Cortex of kidney (tissue), 1 donor: ENCODE data around the gene GTF2A1.
"Not testable (repeated sequence)": the region's sequence is repeated elsewhere in the genome, so short reads cannot be mapped to it uniquely, and the experiment has no call there.

Experiments used
- DNase-seq: peaks from one replicate; lab custom pipeline; 2025; lab: John Stamatoyannopoulos, UW

Gene GTF2A1

GRCh38 chr14:81231540-81231939 lies 10.8 kb upstream of the GTF2A1 start:
- no peak for DNase-seq

DNA sequence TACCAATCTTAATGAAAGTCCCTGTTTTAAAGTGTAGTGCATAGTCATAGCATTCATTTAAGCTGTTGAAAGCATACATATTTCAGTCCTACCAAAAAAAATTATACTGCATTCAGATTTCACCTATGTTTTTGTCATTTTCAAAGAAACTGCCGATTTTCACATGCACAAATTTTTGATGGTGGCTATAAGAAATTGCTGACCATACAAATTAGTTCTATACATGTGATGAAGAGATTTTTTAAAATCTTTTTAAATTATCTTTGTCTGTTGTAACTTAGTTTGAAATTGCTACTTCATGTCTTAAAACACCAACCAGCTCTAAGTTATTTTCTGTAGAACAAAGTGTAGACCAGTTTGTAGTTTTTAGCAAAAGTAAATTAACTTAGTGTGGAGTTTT lies 3.5 kb upstream of the GTF2A1 start:
- no peak for DNase-seq

- DNase-seq = not testable (repeated sequence)
Observed at GRCh38 chr14:81223788-81224187, 3.0 kb upstream of the GTF2A1 start.

- DNase-seq = no peak
Observed at GRCh38 chr14:81222691-81223090, 1.9 kb upstream of the GTF2A1 start.

DNA sequence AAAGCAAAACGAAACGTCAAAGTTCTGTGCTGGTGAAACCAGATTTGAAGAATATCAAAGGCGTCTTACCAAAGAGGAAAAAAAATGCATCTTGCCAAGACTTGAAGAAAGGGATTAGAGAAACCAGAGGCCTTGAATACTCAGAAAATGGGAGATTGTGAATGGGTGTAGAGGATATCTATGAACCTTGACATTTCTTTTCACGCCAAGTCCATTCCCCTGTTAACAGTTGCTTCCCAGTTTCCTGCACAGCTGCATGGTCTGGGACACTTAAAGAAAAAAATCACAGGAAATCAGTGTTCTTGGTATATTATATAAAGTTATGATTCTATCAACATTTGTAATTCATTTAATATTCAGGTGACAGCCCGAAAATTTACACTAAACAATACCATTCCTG lies 1.4 kb upstream of the GTF2A1 start:
- DNase-seq = no peak

DNA sequence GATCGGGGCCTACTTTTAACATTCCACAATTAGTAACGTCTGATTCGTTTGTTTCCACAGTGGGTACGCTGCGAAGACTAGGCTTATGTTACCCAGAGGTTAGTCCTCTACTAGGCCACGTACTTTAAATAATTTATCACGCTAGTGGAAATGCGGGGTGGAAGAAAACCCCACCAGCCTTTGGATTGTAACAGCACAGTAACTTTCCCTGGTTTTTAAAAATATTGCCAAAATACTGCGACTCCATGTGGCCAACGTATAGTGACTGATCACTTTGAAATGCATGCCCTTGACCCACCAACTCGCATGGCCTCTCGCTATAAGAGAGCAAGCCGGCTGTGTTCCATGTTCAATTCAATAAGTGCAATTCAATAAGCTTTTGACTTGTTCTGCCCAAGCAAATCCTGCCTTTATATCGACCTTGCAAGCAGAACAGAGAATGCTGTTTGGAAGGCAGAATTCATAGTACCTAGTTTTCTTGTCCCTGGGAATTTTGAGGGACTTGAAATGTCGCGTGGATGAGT lies 882 bp upstream of the GTF2A1 start:
- DNase-seq = no peak

- no peak for DNase-seq
Observed at GRCh38 chr14:81220580-81220829, 254 bp downstream of the GTF2A1 start.

DNA sequence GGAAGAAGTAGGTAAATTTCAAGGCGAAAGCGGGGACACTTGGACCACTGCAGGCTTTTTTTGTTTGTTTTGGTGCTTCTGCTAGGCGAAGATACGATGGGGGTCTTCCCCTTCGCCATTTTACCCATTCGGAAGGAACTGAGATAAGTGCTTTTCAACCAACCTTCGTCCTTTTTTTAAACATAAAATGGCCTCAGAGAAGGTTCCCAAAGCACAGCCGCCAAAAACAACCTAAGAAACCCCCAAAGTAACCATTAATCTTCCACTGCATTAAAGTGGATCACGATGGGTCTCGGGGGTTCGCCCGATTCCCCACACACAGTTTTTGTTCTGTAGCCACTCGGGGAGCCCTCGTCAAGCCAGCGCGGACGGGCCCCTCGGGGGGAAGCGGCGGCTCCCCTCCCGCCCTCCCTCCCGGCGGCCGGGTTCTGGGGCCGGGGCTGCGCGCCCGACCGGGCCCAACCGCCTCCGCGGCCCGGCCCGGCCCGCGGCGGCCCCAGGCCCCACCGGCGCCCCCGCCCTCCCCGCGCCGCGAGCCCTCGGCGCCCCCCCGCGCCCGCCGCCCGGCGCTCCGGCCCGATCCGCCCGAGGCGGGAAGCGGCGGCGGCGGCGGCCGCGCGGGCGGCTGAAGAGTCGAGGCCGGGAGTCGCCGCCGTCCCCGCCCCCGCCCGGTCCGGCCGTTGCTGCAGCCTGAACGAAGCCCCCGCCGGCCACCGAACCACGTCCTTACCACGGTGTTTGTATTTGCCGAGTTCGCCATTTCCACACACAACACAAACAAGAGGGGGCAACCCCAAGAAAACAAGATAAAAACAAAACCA lies 790 bp downstream of the GTF2A1 start:
- DNase-seq = no peak

DNA sequence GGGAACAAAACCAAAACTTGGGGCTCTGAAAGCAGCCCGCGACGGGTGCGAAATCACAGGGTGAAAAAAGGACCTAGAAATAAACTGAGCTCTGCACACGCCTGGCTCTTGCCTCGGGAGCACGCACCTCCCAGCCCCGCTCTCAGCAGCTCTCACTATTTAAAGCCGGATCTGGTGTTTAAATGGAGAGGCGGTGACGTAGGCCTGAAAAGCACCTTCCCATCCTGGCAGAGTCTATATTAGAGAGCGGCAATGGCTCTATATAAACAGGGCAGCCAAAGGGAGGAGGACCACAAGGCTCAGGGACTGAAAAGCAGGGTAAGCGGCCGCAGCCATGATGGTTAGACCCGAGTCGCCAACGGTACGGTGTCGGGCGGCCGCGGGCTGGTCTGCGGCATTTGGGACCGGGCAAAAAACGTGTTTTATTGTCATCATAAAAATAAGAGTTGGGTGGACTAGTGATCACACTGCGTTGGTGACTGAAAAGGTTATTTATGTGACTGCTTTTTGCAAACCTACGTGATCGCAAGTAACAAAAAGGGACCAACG lies 1.5 kb downstream of the GTF2A1 start:
- DNase-seq = peak; percentile 29

DNA sequence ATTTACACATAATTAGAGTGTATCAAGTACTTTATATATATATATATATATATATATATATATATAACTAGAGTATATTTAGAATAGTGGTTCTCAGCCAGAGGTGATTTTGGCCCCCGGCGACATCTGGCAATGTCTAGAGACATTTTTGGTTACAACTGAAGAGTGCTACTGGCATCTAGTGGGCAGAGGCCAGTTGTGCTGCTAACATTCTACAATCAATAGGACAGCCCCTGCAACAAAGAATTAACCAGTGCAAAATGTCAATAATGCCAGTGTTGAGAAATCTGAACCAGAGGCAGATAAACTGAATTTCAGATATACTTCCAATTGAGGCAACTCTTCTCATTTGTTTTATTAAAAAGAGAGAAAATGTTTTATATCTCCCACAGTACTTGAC lies 8.9 kb downstream of the GTF2A1 start:
- no peak for DNase-seq

DNA sequence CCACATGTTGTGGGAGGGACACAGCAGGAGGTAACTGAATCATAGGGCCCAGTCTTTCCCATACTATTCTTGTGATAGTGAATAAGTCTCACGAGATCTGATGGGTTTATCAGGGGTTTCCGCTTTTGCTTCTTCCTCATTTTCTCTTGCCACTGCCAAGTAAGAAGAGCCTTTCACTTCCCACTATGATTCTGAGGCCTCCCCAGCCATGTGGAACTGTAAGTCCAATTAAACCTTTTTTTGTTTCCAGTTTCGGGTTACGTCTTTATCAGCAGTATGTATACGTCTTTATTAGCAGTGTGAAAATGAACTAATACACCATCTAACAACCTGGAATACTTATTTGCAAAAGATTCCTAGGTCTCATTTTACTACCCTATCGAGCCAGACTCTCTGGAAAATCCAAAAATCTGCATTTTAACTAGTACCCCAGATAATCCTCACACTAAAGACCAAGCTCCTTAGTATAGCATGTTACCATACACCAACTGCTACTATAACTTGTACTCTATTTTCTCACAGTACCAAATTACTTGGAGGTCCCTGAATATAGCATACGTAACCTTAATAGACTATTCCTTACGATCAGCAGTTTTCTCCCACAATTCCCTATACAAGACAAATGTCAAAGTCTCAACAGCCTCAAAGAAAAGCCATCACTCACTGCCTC lies 11.5 kb downstream of the GTF2A1 start:
- no peak for DNase-seq

- no peak for DNase-seq
Observed at GRCh38 chr14:81208489-81208888, 12.3 kb downstream of the GTF2A1 start.

- no peak for DNase-seq
Observed at GRCh38 chr14:81206115-81206514, 14.6 kb downstream of the GTF2A1 start.

GRCh38 chr14:81205639-81206038 lies 15.1 kb downstream of the GTF2A1 start:
- no peak for DNase-seq

GRCh38 chr14:81200054-81200453 lies 20.7 kb downstream of the GTF2A1 start:
- DNase-seq = no peak

- no peak for DNase-seq
Observed at GRCh38 chr14:81199084-81199483, 21.7 kb downstream of the GTF2A1 start.

GRCh38 chr14:81198651-81199050 lies 22.1 kb downstream of the GTF2A1 start:
- no peak for DNase-seq

- no peak for DNase-seq
Observed at GRCh38 chr14:81193924-81194633, 26.7 kb downstream of the GTF2A1 start.

DNA sequence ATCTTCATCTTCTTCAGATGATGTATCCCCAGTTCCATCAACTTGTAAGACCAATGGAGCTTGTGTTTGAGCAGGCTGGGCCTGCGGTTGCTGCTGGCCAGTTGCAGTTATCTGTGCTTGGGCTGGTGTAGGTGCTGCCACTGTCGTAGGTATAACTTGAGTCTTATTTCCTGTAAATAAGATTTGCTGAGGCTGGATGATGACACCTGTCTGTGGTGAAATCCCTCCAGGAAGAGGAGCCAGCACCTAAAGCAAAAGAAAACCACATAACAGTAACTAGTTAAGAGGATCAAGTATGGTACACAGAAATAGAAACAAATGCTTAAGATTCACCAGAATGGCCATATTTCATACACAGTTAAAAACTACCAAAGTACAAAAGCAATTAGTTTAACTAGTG lies 28.2 kb downstream of the GTF2A1 start:
- DNase-seq = no peak

DNA sequence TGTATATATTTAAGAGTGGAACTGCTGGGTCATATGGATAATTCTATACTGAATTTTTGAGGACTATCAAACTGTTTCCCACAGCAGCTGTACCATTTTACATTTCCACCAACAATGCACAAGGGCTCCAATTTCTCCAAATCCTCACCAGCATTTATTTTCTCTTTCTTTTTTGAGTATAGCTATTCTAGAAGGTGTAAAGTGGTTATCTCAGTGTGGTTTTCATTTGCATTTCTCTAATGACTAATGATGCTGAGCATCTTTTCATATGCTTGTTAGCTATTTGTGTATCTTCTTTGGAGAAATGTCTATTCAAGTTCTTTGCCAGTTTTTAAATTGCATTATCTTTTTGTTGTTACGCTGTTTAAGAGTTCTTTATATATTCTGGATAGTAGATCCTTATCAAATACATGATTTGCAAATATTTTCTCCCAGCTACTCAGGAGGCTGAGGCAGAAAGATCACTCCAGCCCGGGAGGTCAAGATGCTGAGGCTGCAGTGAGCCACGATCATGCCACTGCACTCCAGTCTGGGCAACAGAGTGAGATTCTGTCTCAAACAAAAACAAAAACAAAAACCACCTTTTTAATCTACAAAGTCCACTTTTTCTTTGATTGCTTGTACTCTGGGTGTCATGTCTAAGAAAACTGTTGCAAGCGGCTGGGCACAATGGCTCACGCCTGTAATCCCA lies 32.8 kb downstream of the GTF2A1 start:
- no peak for DNase-seq

DNA sequence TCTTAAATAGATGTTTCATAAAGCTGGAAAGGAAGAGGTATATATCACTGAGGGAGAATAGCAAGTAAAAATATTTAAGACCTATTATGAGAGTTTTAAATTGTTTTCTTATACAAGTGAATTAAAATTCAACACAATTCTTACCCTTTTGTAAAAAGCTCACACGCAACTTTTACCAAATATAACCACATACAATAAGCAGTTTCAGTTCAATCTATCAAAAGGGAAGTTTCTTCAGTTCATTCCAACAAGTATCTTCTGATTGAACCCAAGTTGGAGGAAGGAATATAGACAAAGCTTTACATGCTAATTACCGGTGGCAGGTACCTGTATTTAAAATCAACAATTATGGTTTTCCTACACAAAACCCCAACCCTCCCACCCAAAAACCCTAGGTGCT lies 41.1 kb downstream of the GTF2A1 start:
- no peak for DNase-seq

DNA sequence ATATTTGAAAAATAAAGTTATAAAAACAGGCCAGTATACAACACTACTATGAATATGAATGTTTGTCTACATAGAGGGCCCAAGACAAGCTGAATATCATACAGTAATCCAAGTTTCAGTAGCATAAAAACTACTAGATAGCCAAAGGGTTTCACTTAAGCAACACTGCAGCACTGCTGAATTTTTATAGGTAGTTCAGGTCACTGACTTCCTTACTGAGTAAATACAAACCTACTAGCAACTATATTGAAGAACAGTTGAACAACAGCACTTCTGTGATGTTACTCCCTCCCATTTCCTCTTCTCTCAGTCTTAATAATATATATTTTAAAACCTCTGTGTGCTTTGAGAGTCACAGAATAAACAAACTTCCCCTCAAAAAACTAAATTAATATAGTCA lies 42.7 kb downstream of the GTF2A1 start:
- no peak for DNase-seq
